ENCODE measurements around the gene IL1B. TPM values are rescaled to one million over a fixed set of nuclear protein-coding genes. Genes with fewer than 3 reads are reported as not detected.
"Not testable (repeated sequence)": the region's sequence is repeated elsewhere in the genome, so short reads cannot be mapped to it uniquely, and the experiment has no call there.

IL1B gene
- total RNA-seq, 1 experiment from 2014 or later = not detected

- no peaks in the 10 kb centered on the region for H3K27me3 ChIP-seq
- H3K9me3 ChIP-seq (replicated peaks) = no peaks in the 10 kb centered on the region
- no peaks in the 10 kb centered on the region for H3K36me3 ChIP-seq
- no peak overlapping the region for H3K4me3 ChIP-seq
- DNase-seq = no peak
- H3K4me1 ChIP-seq = no peaks in the 10 kb centered on the region
- no peak overlapping the region for H3K27ac ChIP-seq
These were observed 417 bp downstream of the IL1B start for GRCh38 chr2:112836163-112836560.

DNA sequence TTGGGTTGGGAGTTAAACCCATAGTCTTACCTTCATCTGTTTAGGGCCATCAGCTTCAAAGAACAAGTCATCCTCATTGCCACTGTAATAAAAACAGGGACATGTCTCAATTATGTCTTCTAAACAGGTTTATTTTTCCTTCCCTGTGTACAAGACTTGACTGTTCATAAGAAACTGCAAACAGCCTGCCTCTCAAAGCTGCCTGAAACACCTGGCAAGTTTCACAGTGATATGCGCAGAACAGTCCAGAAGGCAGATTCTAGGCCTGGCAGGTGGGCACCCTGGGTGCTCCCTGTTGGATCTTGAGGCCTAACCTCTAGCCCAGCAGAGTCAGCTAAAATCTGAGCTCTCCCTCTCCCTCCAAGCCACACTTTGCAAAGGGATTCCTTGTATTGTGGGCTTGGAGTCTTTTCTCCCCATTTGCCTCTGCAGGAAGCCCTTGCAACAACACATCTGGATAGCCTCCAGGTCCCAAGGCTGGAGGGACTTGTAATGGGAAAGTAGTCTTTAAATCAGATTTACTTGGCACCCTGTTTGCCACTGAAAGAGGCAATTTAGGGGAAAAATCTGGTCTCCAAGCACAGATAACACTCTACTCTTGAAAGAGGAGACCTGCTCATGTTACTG, 930 bp downstream of the IL1B start:
- Histone ChIP-seq H3K27ac (no peak overlapping the region), H3K27me3 (no peaks in the 10 kb centered on the region), H3K36me3 (no peaks in the 10 kb centered on the region), H3K9me3 (replicated peaks) (no peaks in the 10 kb centered on the region), H3K4me3 (no peak overlapping the region), H3K4me1 (no peaks in the 10 kb centered on the region)
- no peak for DNase-seq

GRCh38 chr2:112835061-112835501, 1.5 kb downstream of the IL1B start:
- no peak for DNase-seq
- Histone ChIP-seq H3K9me3 (replicated peaks) (no peaks in the 10 kb centered on the region), H3K4me1 (no peaks in the 10 kb centered on the region), H3K36me3 (no peaks in the 10 kb centered on the region), H3K27ac (no peak overlapping the region), H3K27me3 (no peaks in the 10 kb centered on the region), H3K4me3 (no peak overlapping the region)

- Histone ChIP-seq H3K27me3 (no peaks in the 10 kb centered on the region), H3K36me3 (no peaks in the 10 kb centered on the region), H3K4me3 (no peak overlapping the region), H3K4me1 (no peaks in the 10 kb centered on the region), H3K27ac (no peak overlapping the region), H3K9me3 (replicated peaks) (no peaks in the 10 kb centered on the region)
- DNase-seq = no peak
These were observed 2.1 kb downstream of the IL1B start for GRCh38 chr2:112834396-112835037.

- H3K9me3 ChIP-seq (replicated peaks) = no peaks in the 10 kb centered on the region
- H3K27ac ChIP-seq = no peak overlapping the region
- H3K4me1 ChIP-seq = no peaks in the 10 kb centered on the region
- no peaks in the 10 kb centered on the region for H3K36me3 ChIP-seq
- DNase-seq = no peak
- no peaks in the 10 kb centered on the region for H3K27me3 ChIP-seq
- no peak overlapping the region for H3K4me3 ChIP-seq
These were observed 2.6 kb downstream of the IL1B start for GRCh38 chr2:112833976-112834375.

GRCh38 chr2:112833639-112833931, 3.0 kb downstream of the IL1B start:
- H3K27me3 ChIP-seq; DNase-seq; H3K4me1 ChIP-seq; H3K9me3 ChIP-seq (replicated peaks); H3K4me3 ChIP-seq; H3K36me3 ChIP-seq; H3K27ac ChIP-seq: not testable (repeated sequence)

GRCh38 chr2:112832841-112833638, 3.5 kb downstream of the IL1B start:
- H3K4me3 ChIP-seq = no peak overlapping the region
- H3K27ac ChIP-seq = no peak overlapping the region
- no peak for DNase-seq
- H3K27me3 ChIP-seq = no peaks in the 10 kb centered on the region
- no peaks in the 10 kb centered on the region for H3K9me3 ChIP-seq (replicated peaks)
- H3K36me3 ChIP-seq = no peaks in the 10 kb centered on the region
- H3K4me1 ChIP-seq = no peaks in the 10 kb centered on the region

GRCh38 chr2:112831946-112832840, 4.4 kb downstream of the IL1B start:
- Histone ChIP-seq H3K36me3 (no peaks in the 10 kb centered on the region), H3K27ac (no peak overlapping the region), H3K4me1 (no peaks in the 10 kb centered on the region), H3K9me3 (replicated peaks) (no peaks in the 10 kb centered on the region), H3K4me3 (no peak overlapping the region), H3K27me3 (no peaks in the 10 kb centered on the region)
- no peak for DNase-seq

- no peaks in the 10 kb centered on the region for H3K36me3 ChIP-seq
- DNase-seq = no peak
- H3K9me3 ChIP-seq (replicated peaks) = no peaks in the 10 kb centered on the region
- no peaks in the 10 kb centered on the region for H3K4me1 ChIP-seq
- no peak overlapping the region for H3K4me3 ChIP-seq
- H3K27ac ChIP-seq = no peak overlapping the region
- no peaks in the 10 kb centered on the region for H3K27me3 ChIP-seq
These were observed 5.1 kb downstream of the IL1B start for GRCh38 chr2:112831513-112831845.

- Histone ChIP-seq H3K9me3 (replicated peaks) (no peaks in the 10 kb centered on the region), H3K27me3 (no peaks in the 10 kb centered on the region), H3K4me1 (no peaks in the 10 kb centered on the region)
These were observed 5.7 kb downstream of the IL1B start for GRCh38 chr2:112830682-112831512.

DNA sequence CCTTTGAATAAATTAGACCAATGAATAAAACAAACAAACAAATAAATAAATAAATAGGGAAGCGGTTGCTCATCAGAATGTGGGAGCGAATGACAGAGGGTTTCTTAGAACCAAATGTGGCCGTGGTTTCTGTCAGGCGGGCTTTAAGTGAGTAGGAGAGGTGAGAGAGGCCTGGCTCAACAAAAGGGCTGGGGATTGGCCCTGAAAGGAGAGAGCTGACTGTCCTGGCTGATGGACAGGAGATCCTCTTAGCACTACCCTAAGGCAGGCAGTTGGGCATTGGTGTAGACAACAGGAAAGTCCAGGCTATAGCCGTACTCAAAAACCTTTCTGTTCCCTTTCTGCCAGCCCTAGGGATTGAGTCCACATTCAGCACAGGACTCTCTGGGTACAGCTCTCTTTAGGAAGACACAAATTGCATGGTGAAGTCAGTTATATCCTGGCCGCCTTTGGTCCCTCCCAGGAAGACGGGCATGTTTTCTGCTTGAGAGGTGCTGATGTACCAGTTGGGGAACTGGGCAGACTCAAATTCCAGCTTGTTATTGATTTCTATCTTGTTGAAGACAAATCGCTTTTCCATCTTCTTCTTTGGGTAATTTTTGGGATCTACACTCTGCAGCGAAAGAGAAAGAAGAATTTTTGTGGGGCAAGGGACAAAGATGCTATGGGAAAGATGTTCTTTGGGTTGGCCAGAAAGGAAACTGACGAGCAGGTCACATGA, 6.5 kb downstream of the IL1B start:
- no peaks in the 10 kb centered on the region for H3K27me3 ChIP-seq
- H3K4me1 ChIP-seq = no peaks in the 10 kb centered on the region
- no peaks in the 10 kb centered on the region for H3K9me3 ChIP-seq (replicated peaks)
- H3K36me3 ChIP-seq = no peaks in the 10 kb centered on the region
- H3K27ac ChIP-seq = no peak overlapping the region
- no peak overlapping the region for H3K4me3 ChIP-seq
- DNase-seq = no peak

More at GRCh38 chr2:112830682-112831512, 5.7 kb downstream of the IL1B start:
- Histone ChIP-seq H3K36me3 (no peaks in the 10 kb centered on the region), H3K4me3 (no peak overlapping the region), H3K27ac (no peak overlapping the region)
- no peak for DNase-seq

DNA sequence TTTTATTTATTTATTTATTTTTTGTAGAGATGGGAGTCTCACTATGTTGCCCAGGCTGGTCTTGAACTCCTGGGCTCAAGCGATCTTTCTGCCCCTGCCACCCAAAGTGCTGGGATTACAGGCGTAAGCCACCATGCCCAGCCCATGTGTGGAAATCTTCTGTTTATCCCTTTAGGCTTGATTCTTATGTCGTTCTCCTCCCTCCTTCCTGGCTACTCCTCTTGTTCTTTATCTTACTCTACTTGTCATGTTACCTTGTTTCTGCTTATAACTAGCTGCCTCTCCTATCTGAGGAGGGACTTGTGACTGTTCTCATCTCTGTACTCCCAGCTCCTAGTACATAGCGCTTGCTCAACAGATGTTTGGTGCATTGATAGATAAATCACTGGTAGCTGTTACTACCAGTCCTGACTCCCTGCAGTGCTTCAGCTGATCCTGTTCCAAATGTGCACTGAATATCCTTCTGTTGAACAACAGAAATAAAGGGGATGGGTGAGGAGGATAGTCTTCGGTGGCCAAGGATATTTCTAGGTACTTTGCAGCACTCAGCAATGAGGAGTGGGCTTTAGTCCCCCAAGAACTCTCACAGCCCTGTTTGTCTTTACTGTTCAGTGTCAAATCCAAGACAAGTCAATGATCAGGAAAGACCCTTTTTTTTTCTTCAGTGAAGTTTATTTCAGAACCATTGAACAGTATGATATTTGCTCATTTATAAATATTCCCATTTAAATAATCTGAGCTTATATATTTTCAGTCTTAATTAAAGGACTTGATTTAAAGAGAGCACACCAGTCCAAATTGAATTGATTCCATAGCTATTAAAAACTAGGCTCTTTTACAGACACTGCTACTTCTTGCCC, 7.2 kb downstream of the IL1B start:
- no peak for DNase-seq
- H3K27ac ChIP-seq = no peak overlapping the region
- H3K27me3 ChIP-seq = no peaks in the 10 kb centered on the region

DNA sequence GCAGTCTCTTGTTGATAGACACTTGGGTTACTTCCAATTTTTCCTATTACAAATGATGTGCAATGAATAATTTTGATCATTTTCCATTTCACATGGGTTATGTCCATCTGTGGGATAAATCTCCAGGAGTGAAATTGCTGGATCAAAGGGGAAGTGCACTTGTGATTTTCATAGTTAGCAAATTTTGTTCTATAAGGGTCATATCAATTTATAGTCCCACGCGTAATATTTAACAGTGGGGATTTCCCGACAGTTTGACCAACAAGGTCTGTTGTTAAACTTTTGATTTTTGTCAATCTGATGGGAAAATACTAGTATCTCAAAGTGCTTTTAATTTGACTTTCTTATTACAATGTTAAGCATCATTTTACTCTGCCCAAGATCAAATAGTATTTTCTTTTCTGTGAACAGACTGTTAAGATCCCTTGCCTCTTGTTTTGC, 8.3 kb downstream of the IL1B start:
- no peaks in the 10 kb centered on the region for H3K27me3 ChIP-seq
- no peak overlapping the region for H3K4me3 ChIP-seq
- DNase-seq = no peak
- no peaks in the 10 kb centered on the region for H3K4me1 ChIP-seq
- no peaks in the 10 kb centered on the region for H3K9me3 ChIP-seq (replicated peaks)
- H3K36me3 ChIP-seq = no peaks in the 10 kb centered on the region
- no peak overlapping the region for H3K27ac ChIP-seq

More for the DNA sequence above, 7.2 kb downstream of the IL1B start:
- Histone ChIP-seq H3K36me3 (no peaks in the 10 kb centered on the region), H3K4me1 (no peaks in the 10 kb centered on the region), H3K4me3 (no peak overlapping the region), H3K9me3 (replicated peaks) (no peaks in the 10 kb centered on the region)

All from SJCRH30 (cell line).